Activated naive CD4-positive, alpha-beta T cell treated with anti-CD3 and anti-CD28 coated beads, Interleukin-2, amount 50 U/mL, for 72 hours (primary cell): ENCODE results near the gene TSPAN9. TPM values are rescaled to one million over a fixed set of nuclear protein-coding genes. Genes with fewer than 3 reads are reported as not detected.
A peak's percentile ranks its signal among the peaks of the same experiment; 100 is the strongest.

Experiments used
- ATAC-seq, 2 donors: fragments of 150-1000 bp; cut with Tn5 transposase; 2 replicates each; pipeline ENCODE4 v1.10.0; 2021; ENCODE audit warnings: mild to moderate bottlenecking in 2 of 2, moderate library complexity in 2 of 2
- DNase-seq, 2 donors: peaks; one replicate each; pipeline ENCODE4 v3.0.0; 2021 to 2022; ENCODE audit warnings: low spot score in 2 of 2
- H3K27ac Mint-ChIP-seq, 2 donors: one replicate each; pipeline ENCODE4 v1.8.0; 2022; ENCODE audit warnings: mild to moderate bottlenecking in 2 of 2, mixed read lengths in 2 of 2
- H3K36me3 Mint-ChIP-seq, 2 donors: one replicate each; pipeline ENCODE4 v1.8.0; 2022; ENCODE audit warnings: mixed read lengths in 2 of 2
- H3K9me3 Mint-ChIP-seq, 2 donors: one replicate each; pipeline ENCODE4 v1.8.0; 2022; ENCODE audit warnings: mixed read lengths in 2 of 2
- total RNA-seq, 2 donors: library from RNA; stranded (reverse); gene quantifications; one replicate each; pipeline ENCODE4 v1.2.3, GENCODE V29; 2022

The TSPAN9 gene
- total RNA-seq, 2 donors from 2014 or later, result 0.50 to 0.97 TPM

GRCh38 chr12:3189282-3189681, 112.1 kb downstream of the TSPAN9 start:
- Mint-ChIP-seq H3K9me3 (no peaks in the 10 kb centered on the region), H3K27ac (no peak overlapping the region), H3K36me3 (no peaks in the 10 kb centered on the region)
- ATAC-seq (no peak), DNase-seq (no peak)

- no peak overlapping the region for H3K27ac Mint-ChIP-seq
- no peak for ATAC-seq
- no peak for DNase-seq
- no peaks in the 10 kb centered on the region for H3K36me3 Mint-ChIP-seq
- no peaks in the 10 kb centered on the region for H3K9me3 Mint-ChIP-seq
Observed at GRCh38 chr12:3190101-3190500, 112.9 kb downstream of the TSPAN9 start.

GRCh38 chr12:3191450-3191849, 114.3 kb downstream of the TSPAN9 start:
- no peaks in the 10 kb centered on the region for H3K36me3 Mint-ChIP-seq
- DNase-seq (no peak), ATAC-seq (no peak)
- H3K9me3 Mint-ChIP-seq, result no peaks in the 10 kb centered on the region
- H3K27ac Mint-ChIP-seq, result no peak overlapping the region

GRCh38 chr12:3192221-3192620, 115.0 kb downstream of the TSPAN9 start:
- H3K36me3 Mint-ChIP-seq, result no peaks in the 10 kb centered on the region
- DNase-seq, result no peak
- no peaks in the 10 kb centered on the region for H3K9me3 Mint-ChIP-seq
- ATAC-seq, result no peak
- H3K27ac Mint-ChIP-seq, result no peak overlapping the region

- DNase-seq, result no peak
- ATAC-seq, result no peak
Observed at GRCh38 chr12:3193131-3193530, 116.0 kb downstream of the TSPAN9 start.

GRCh38 chr12:3193755-3194154, 116.6 kb downstream of the TSPAN9 start:
- Mint-ChIP-seq H3K36me3 (no peaks in the 10 kb centered on the region), H3K27ac (no peak overlapping the region), H3K9me3 (no peaks in the 10 kb centered on the region)
- ATAC-seq, result no peak
- no peak for DNase-seq

More at GRCh38 chr12:3193131-3193530, 116.0 kb downstream of the TSPAN9 start:
- Mint-ChIP-seq H3K9me3 (no peaks in the 10 kb centered on the region), H3K36me3 (no peaks in the 10 kb centered on the region), H3K27ac (no peak overlapping the region)

- H3K36me3 Mint-ChIP-seq, result no peaks in the 10 kb centered on the region
- ATAC-seq (no peak), DNase-seq (no peak)
- H3K9me3 Mint-ChIP-seq, result no peaks in the 10 kb centered on the region
- no peak overlapping the region for H3K27ac Mint-ChIP-seq
Observed at GRCh38 chr12:3195337-3195736, 118.2 kb downstream of the TSPAN9 start.

GRCh38 chr12:3195859-3196483, 118.8 kb downstream of the TSPAN9 start:
- Mint-ChIP-seq H3K36me3 (no peaks in the 10 kb centered on the region), H3K27ac (no peak overlapping the region), H3K9me3 (no peaks in the 10 kb centered on the region)
- DNase-seq, result no peak
- ATAC-seq, result no peak

GRCh38 chr12:3196488-3196887, 119.3 kb downstream of the TSPAN9 start:
- no peak overlapping the region for H3K27ac Mint-ChIP-seq
- DNase-seq (no peak), ATAC-seq (no peak)
- H3K36me3 Mint-ChIP-seq, result no peaks in the 10 kb centered on the region
- no peaks in the 10 kb centered on the region for H3K9me3 Mint-ChIP-seq

- ATAC-seq (no peak), DNase-seq (no peak)
- Mint-ChIP-seq H3K9me3 (no peaks in the 10 kb centered on the region), H3K36me3 (no peaks in the 10 kb centered on the region), H3K27ac (no peak overlapping the region)
Observed at GRCh38 chr12:3197131-3197818, 120.1 kb downstream of the TSPAN9 start.

- DNase-seq (no peak), ATAC-seq (peak in 1 of 2 donors; percentile 16)
- Mint-ChIP-seq H3K27ac (no peak overlapping the region), H3K36me3 (no peaks in the 10 kb centered on the region), H3K9me3 (no peaks in the 10 kb centered on the region)
Observed at GRCh38 chr12:3199551-3200031, 122.4 kb downstream of the TSPAN9 start.

- H3K36me3 Mint-ChIP-seq, result no peaks in the 10 kb centered on the region
- no peak overlapping the region for H3K27ac Mint-ChIP-seq
- ATAC-seq (peak in 1 of 2 donors; percentile 53), DNase-seq (peak in 1 of 2 donors; percentile 13)
- H3K9me3 Mint-ChIP-seq, result no peaks in the 10 kb centered on the region
Observed at GRCh38 chr12:3200032-3200617, 122.9 kb downstream of the TSPAN9 start.

- ATAC-seq (no peak), DNase-seq (no peak)
- Mint-ChIP-seq H3K36me3 (no peaks in the 10 kb centered on the region), H3K27ac (no peak overlapping the region), H3K9me3 (no peaks in the 10 kb centered on the region)
Observed at GRCh38 chr12:3200814-3201233, 123.6 kb downstream of the TSPAN9 start.

- no peaks in the 10 kb centered on the region for H3K36me3 Mint-ChIP-seq
- H3K9me3 Mint-ChIP-seq, result no peaks in the 10 kb centered on the region
- no peak for DNase-seq
- H3K27ac Mint-ChIP-seq, result no peak overlapping the region
- no peak for ATAC-seq
Observed at GRCh38 chr12:3201339-3202051, 124.3 kb downstream of the TSPAN9 start.

GRCh38 chr12:3202096-3202495, 124.9 kb downstream of the TSPAN9 start:
- ATAC-seq (no peak), DNase-seq (no peak)
- Mint-ChIP-seq H3K9me3 (no peaks in the 10 kb centered on the region), H3K36me3 (no peaks in the 10 kb centered on the region), H3K27ac (no peak overlapping the region)

GRCh38 chr12:3202734-3203446, 125.7 kb downstream of the TSPAN9 start:
- DNase-seq, result peak in 1 of 2 donors; percentile 76
- Mint-ChIP-seq H3K9me3 (no peaks in the 10 kb centered on the region), H3K36me3 (no peaks in the 10 kb centered on the region), H3K27ac (no peak overlapping the region)
- peak; percentile 62 for ATAC-seq
